DOHH2 (cell line): Measurements from ENCODE around the gene LTB4R.

ENCODE experiments used
- CTCF ChIP-seq: fragments of 200-600 bp; sonication (generic); IDR thresholded peaks from one replicate; pipeline ENCODE4 v1.5.1; 2014; ENCODE audit warnings: antibody characterized with exemption, mild to moderate bottlenecking, low read depth, low read length; ENCODE audit not compliant: poor library complexity, severe bottlenecking
- EZH2phosphoT487 ChIP-seq: fragments of 200-600 bp; sonication (generic); IDR thresholded peaks from 2 replicates; pipeline ENCODE4 v1.6.1; 2017; ENCODE audit warnings: borderline replicate concordance, mild to moderate bottlenecking, antibody characterized with exemption, low read length, moderate library complexity, mixed read lengths

GRCh38 chr14:24272467-24272866 lies 38.8 kb upstream of the LTB4R start:
- TF ChIP-seq CTCF (no peak), EZH2phosphoT487 (no peak)
